HG02610 (cell line): ENCODE results near the gene MLXIP.
"Not testable (repeated sequence)": the region's sequence is repeated elsewhere in the genome, so short reads cannot be mapped to it uniquely, and the experiment has no call there.

ENCODE experiments used
- ATAC-seq: cut with Tn5 transposase; IDR thresholded peaks from one replicate; pipeline ENCODE4 v1.9.1; 2021; ENCODE audit warnings: mild to moderate bottlenecking, moderate library complexity; ENCODE audit not compliant: unreplicated experiment

Gene MLXIP

DNA sequence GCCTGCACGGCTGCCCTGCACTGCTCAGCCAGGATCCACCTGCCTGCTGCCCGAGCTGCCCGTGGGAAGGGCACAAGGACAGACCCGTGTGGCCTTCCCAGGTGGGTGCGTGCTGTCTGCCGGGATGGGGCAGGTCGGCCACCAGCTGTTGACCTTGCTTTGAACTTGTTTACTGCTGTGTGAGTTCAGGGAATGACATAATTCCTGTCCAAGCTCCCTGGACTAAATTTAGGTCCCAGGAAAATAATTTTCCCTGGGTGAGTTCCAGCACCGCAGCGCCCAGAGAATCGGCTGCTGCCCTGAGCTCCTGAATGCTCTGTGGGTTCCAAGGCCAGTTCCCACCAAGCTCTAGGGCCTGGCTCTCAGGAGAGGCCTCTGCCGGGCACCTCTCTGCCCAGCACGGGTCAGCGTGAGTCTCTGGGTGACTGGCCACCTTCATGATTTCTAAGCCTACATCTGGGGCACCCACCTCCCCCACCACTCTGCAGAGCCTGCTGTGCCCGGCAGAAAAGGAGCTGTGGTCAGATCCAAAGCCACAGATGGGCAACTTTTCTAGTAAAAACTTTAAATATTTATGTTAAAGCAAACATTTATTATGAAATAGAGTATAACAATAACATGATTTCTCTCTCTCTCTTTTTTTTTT is 27.2 kb upstream of the MLXIP start:
- no peak for ATAC-seq

- ATAC-seq = no peak
Observed at GRCh38 chr12:122052285-122052684, 26.3 kb upstream of the MLXIP start.

DNA sequence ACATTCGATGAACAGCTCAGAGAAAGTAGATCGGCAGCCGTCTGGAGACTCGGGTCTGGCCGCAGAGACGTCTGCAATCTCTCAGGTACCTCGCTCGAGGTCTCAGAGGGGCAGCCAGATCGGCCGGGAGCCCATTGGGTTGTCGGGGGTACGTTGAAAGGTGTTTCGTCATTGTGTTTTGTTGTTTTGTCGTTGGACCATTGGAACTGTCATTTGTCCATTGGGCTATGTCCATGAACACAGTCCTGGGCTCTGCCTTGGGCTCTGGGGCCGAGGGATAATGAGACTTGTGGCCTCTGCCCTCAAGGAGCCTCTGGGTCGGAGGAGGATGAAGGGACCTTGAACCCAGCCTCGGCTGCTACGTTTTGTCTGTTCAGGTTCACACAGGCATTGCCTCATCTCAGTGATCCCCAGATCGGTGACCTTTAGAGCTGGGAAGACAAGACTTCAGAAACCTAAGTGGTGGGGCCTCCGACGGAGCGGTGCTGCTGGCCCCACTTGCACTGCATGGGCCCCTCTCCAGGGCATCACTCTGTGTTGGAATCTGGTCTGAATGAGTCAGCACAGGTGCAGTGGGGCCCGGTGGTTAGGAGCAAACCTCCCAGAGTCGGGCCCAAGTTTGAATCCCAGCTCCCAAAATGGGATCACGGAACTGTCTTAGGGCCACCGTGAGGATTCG is 23.6 kb upstream of the MLXIP start:
- no peak for ATAC-seq

- ATAC-seq = not testable (repeated sequence)
Observed at GRCh38 chr12:122056406-122056805, 22.1 kb upstream of the MLXIP start.

DNA sequence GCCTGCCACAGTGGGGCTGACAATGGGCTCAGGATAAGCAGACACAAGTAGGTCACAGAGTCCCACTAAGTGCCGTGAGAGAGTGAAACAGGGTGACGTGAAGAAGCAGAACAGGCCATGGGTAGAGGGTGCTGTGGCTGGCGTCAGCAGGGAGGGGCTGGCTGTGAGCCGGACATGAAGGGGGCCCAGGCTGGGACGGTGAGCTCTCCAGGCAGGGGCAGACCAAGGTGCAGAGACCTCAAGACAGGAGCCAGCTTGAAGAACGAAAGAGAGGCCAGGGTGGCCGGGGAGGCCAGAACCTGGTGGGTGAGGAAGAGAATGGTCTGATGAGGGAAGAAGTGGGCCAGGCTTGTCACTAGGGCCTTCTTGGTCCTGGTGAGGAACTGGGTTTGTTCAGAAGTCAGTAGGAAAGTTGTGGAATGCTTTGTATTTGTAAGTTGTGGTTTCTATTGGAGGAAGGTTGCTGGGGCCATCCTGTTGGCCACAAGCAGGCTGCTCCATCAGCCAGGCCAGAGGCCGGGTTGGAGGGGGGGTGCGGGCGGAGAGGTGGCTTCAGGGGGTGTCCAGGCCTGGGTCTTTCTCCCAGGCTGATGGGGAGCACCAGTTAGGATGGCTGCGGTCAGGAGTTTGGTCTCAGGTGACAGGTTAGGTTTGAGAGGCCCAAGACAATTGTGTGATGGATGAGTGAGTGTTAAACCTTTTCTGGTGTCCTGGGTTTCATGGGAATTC is 21.4 kb upstream of the MLXIP start:
- ATAC-seq = no peak

DNA sequence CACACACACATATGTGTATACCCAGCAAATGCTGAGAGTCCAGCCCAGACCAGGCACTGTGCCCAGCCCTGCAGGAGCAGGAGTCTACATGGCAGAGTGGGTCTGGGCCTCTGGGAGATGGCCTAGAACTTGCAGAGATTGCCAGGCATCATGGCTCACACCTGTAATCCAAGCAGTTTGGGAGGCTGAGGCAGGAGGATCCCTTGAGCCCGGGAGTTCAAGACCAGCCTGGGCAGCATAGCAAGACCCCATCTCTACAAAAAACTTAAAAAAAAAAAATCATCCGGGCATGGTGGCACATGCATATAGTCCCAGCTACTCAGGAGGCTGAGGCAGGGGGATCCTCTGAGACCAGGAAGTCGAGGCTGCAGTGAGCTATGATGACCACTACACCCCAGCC is 20.8 kb upstream of the MLXIP start:
- ATAC-seq = no peak

DNA sequence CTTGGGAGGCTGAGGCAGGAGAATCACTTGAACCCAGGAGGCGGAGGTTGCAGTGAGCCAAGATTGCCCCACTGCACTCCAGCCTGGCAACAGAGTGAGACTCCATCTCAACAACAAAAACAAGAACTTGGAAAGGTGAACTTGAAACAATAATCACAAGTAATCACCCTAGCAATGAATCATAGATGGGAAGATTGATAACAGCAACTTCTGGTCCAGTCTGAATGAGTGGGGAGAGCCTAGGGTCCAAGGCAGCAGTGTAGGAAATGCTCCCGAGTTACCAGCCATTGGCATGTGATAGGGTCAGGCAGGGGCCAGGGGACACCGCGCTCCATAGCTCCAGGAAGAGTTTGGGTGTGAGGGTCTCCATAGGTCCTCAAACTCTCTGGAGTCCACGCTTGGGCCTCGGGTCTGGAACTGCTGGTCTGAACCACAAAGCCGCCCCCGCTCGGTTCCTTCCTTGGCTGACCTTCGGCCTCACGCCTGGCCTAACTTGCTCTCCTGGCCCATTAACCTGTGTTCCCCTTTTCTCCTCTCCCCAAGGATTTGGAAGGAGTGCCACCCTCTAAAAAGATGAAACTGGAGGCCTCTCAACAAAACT is 19.9 kb upstream of the MLXIP start:
- no peak for ATAC-seq

- no peak for ATAC-seq
Observed at GRCh38 chr12:122059203-122059960, 19.2 kb upstream of the MLXIP start.

DNA sequence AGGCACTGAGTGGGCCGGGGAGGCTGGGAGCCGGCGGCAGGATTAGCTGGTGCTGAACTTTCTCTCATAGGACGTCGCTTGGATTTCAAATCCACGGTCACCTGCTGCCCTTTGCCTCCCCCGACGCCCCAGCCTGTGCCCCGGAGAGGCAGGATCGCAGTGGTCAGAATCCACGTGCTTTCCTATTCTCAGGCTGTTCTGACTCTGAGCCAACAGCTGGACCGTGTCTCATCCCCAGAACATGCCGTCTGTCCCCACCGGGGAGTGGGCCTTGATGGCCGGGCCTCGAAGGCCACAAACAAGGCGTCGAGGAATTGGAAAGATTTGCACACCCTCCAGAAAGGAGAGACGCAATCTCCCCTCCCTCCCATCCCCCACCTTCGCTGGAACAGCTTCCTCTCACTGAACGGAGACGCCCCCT is 18.5 kb upstream of the MLXIP start:
- no peak for ATAC-seq

DNA sequence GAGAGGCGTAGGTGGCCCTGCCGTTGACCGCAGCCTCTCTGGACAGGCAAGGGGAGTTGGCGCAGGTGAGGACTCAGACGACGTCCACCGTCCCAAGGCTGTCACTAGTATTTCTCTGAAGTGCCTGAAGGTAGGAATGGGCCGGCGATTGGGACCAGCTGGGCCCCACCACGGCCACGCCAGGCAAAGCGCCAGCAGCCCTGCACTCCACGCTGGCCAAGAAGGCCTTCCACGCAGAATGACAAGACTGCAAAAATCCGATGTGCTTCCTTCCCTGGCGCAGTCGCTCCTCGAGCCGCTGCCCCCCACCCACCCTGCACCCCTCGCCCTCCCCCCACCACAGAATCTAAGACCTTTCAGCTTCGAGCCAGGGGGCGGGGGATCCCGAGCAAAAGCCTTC is 17.3 kb upstream of the MLXIP start:
- no peak for ATAC-seq

DNA sequence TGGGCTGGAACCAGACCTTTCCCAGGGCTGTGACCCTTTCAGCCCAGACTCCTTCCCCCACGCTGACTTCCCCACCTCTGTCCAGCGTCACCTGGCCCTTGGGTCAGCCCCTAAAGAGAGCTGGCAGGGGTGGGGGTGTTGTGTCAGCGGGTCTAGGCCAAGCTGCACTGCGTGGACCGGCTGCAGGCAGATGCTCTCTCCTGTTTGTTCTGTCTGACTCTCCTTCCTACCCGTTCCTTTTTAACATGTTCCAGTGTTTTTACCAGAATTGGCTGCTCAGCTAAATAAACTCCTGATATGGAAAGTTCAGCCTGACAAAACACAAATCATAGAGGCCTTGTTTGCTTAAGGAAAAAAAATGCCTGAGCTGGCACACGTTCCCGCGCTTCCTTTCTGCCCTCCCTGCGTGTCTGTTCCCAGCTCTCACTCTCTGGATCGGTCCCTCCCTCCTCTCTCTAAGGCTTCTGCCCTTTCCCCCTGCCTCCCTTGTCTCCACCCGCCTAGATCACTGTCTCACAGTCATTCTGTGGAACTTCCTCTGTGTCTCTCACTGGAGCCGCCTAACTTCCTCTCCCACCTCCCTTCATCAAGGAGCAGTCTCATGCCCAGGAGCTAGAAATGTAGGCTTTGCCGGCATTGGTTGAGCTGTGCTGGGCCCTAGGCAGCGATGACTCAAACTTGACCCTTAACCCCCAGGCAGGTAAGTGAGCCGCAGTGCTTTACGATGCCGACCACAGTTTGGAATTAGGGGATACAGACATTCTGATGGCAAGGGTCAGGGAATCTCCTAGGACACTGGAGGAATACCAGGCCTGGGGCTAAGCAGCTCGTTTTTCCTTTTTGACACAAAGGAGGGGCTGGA is 15.5 kb upstream of the MLXIP start:
- ATAC-seq = no peak

DNA sequence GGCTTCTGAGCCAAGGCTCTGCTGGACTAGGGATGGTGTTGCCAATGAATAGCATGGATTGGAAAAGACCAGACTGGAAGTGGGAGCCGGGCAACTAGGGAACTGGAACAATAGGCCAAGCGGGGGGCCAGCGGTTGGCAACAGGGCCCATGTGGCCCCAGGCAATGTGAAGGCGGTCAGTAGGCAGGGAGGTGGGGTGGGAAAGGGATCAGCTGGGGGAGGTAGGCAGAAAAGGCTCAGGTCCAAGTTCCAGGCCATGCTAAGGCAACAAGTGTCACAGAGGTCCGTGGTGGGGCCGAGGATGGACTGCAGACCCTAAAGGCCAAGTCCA is 14.9 kb upstream of the MLXIP start:
- ATAC-seq = no peak

GRCh38 chr12:122064025-122064777 is 14.4 kb upstream of the MLXIP start:
- no peak for ATAC-seq

GRCh38 chr12:122064780-122065588 is 13.6 kb upstream of the MLXIP start:
- ATAC-seq = no peak

DNA sequence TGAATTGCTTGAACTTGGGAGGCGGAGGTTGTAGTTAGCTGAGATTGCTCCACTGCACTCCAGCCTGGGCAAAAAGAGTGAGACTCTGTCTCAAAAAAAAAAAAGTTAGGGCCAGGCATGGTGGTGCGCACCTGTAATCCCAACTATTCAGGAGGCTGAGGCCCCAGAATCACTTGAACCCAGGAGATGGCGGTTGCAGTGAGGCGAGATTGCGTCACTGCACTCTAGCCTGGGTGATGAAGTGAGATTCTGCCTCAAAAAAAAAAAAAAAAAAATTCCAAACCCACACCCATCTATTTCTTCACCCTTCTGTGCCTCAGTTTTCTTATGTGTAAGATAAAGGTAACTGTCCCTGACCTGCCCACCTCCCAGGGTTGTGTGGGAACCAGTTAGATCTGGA is 11.0 kb upstream of the MLXIP start:
- ATAC-seq = no peak

DNA sequence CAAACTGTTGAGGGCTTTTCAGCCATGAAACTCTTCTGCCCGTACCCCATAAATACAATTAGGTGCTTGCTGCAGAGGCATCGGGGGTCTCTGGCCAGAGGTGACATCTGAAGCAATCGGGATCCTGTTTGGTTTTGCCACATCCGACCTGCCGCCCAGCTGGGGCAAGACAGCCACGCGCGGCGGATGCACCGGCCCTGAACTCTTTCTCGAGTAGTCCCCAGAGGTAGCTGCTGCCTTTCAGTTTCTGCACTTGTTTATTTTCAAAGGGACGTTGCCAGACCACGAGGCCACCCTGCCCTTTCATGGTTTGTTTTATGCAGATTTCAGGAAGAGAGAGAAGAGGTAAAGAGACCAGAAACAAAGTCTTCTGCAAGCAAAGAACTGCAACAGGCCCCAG is 10.6 kb upstream of the MLXIP start:
- peak; percentile 81 for ATAC-seq

DNA sequence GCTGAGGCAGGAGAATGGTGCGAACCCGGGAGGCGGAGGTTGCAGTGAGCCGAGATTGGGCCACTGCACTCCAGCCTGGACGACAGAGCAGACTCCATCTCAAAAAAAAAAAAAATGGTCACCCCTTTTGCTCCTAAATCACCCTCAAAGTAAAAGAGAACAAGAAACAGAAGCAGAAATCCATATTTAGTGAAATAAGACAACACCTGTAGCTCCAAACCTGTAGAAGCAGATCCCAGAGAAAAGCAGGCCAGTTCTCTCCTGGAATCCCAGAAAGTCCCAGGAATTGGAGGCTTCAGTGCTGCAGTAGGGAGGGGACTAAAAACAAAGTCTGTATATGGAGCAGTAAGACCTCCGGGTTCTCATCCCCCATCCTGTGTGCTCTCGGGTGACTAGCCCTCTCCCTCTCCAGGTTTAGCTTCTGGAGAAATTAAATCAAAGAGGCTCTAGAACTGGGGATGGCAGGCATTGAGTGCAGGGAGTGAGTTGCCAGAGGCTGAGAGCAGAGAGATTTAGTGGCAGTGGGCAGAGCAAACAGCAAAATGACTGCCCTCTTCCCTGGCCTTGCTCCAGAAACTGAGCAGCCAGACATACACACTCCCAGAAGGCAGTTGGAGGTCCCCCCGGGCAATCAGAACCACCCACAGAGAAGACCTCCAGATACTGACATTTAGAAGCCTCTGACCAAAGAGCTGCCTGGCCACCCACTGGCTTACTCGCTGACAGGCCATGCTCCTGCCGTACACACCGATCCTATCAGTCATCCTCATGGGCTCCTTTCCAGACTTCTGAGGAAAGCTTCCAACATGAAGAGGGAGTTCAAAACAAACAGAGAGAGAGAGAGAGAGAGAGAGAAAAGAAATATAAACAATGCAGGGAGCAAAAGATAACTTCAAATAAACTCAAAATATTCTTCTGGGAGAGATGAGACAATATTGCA is 6.3 kb upstream of the MLXIP start:
- ATAC-seq = no peak

DNA sequence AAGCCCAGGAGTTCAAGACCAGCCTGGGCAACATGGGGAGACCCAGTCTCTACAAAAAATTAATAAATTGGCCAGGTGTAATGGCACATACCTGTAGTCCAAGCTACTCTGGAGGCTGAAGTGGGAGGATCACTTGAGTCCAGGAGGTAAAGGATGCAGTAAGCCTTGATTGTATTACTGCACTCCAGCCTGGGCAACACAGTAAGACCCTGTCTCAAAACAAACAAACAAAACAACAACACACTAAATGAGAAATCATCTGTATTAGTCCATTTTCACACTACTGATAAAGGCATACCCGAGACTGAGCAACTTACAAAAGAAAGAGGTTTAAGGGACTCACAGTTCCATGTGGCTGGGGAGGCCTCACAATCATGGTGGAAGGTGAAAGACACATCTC is 4.7 kb upstream of the MLXIP start:
- no peak for ATAC-seq
